Parathyroid adenoma (tissue), 2 donors: ENCODE results near the gene LSM14A.

ENCODE experiments used
- H2AFZ ChIP-seq: fragments of 300-600 bp; sonication (generic); one replicate; pipeline ENCODE4 v1.7.0; 2017; ENCODE audit warnings: antibody characterized with exemption, mild to moderate bottlenecking
- H3K27ac ChIP-seq: fragments of 300-600 bp; sonication (generic); one replicate; pipeline ENCODE4 v1.7.0; 2017
- H3K27me3 ChIP-seq: fragments of 300-600 bp; sonication (generic); one replicate; pipeline ENCODE4 v1.7.0; 2017; ENCODE audit warnings: low read length; ENCODE audit not compliant: control insufficient read depth, insufficient read depth
- H3K36me3 ChIP-seq: fragments of 300-600 bp; sonication (generic); one replicate; pipeline ENCODE4 v1.7.0; 2017; ENCODE audit warnings: low read length; ENCODE audit not compliant: control insufficient read depth, insufficient read depth
- H3K4me1 ChIP-seq: fragments of 300-600 bp; sonication (generic); one replicate; pipeline ENCODE4 v1.7.0; 2017; ENCODE audit warnings: control low read depth
- H3K4me2 ChIP-seq: fragments of 300-600 bp; sonication (generic); one replicate; pipeline ENCODE4 v1.7.0; 2017; ENCODE audit warnings: low read length
- H3K4me3 ChIP-seq: fragments of 300-600 bp; sonication (generic); one replicate; pipeline ENCODE4 v1.7.0; 2017; ENCODE audit warnings: low read depth, low read length
- H3K79me2 ChIP-seq: fragments of 300-600 bp; sonication (generic); one replicate; pipeline ENCODE4 v1.7.0; 2017; ENCODE audit warnings: control low read depth
- H3K9ac ChIP-seq: fragments of 300-600 bp; sonication (generic); one replicate; pipeline ENCODE4 v1.7.0; 2017; ENCODE audit warnings: mild to moderate bottlenecking
- H3K9me3 ChIP-seq: fragments of 300-600 bp; sonication (generic); one replicate; pipeline ENCODE4 v1.7.0; 2017; ENCODE audit warnings: low read length; ENCODE audit not compliant: control insufficient read depth
- TF ChIP-seq, protein P1 (sequence below): fragments of 300-600 bp; sonication (generic); IDR thresholded peaks from one replicate; pipeline ENCODE4 v1.7.0; 2017; ENCODE audit warnings: antibody characterized with exemption, mild to moderate bottlenecking
- donor health status: primary hyperparathyroidism.

LSM14A gene

DNA sequence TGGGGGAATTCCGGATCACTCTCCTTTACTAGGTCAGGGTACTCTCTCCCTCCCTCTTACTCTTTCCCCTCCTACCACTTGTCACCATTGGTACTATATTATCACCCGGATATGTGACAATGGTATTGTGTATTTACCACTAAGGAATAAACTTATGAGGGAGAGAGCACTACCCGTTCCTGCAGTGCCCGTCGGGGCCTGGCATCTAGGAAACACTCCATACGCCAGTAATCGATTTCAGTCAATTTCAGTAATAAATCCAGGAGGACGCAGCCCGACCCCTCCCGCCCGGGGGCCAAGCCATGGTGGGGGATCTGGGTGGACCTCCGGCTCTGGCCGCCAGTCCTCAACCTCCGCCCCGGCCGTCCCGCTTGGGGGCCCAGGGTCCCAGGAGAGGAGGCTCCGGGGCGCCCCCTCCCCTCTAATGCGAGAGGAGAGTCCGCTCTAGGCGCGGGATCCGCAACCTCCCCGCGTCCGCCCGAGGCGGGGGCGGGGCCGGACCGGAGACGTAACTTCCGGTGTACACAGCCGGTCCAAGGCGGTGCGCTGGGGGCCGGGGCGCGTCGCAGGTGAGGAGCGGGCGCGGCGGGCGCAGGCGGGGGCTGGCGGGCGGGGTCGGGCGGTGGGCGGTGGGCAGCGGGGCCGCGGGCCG lies 81.9 kb downstream of the LSM14A start, which contains the start of gene GARRE1:
TSS of gene GARRE1 (plus strand) at position 509 of the 652 bp plus-strand sequence. CDS start 45,920 bp downstream, outside the sequence.
- Histone ChIP-seq H3K36me3 (no peaks in the 10 kb centered on the region), H3K27ac (peak within 1 kb of the TSS; percentile 88), H3K4me2 (peak within 1 kb of the TSS; percentile 100), H3K9ac (peak within 1 kb of the TSS; percentile 95), H2AFZ (peak within 1 kb of the TSS; percentile 96), H3K4me1 (peaks cover 4% of the 10 kb centered on the region), H3K9me3 (no peaks in the 10 kb centered on the region), H3K79me2 (peaks cover 20% of the 10 kb centered on the region), H3K4me3 (peak within 1 kb of the TSS; percentile 96), H3K27me3 (no peaks in the 10 kb centered on the region)
- TF ChIP-seq, protein P1, sequence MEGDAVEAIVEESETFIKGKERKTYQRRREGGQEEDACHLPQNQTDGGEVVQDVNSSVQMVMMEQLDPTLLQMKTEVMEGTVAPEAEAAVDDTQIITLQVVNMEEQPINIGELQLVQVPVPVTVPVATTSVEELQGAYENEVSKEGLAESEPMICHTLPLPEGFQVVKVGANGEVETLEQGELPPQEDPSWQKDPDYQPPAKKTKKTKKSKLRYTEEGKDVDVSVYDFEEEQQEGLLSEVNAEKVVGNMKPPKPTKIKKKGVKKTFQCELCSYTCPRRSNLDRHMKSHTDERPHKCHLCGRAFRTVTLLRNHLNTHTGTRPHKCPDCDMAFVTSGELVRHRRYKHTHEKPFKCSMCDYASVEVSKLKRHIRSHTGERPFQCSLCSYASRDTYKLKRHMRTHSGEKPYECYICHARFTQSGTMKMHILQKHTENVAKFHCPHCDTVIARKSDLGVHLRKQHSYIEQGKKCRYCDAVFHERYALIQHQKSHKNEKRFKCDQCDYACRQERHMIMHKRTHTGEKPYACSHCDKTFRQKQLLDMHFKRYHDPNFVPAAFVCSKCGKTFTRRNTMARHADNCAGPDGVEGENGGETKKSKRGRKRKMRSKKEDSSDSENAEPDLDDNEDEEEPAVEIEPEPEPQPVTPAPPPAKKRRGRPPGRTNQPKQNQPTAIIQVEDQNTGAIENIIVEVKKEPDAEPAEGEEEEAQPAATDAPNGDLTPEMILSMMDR = no peak

DNA sequence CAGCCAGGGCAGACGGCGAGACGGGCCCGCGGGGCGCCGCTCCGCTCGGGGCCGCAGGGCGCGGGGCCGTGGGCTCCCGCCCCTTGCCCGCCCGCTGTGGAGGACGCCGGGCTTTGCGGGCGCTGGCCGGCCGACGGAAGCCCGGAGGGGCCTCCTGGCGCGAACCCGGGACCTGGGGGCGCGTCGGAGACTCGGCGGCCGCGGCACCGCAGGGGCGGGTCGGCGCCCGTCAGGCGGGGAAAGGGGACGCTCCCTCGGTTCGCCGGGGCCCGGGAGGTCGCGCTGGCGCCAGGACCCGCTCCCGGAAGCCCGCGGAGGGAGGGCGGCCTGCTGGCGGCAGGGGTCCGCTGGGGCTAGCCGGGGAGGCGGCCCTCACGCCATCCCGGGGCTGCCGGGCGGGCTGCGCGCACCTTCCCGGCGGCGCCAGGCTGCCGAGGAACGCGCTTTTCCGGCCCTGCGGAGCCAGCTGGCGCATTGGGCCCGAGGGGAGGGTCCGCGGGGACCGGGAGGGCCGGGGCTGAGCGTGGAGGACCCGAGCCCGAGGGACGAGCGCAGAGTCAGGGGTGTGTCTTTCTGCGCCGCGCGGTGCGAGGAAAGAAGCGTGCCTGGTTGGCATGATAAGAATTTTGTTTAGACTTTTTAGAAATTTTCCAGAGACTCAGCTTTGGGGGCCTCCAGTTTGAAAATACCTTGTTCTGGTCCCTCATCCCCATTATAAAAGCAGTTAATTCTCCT lies 82.6 kb downstream of the LSM14A start:
- TF ChIP-seq, protein P1 = no peak

DNA sequence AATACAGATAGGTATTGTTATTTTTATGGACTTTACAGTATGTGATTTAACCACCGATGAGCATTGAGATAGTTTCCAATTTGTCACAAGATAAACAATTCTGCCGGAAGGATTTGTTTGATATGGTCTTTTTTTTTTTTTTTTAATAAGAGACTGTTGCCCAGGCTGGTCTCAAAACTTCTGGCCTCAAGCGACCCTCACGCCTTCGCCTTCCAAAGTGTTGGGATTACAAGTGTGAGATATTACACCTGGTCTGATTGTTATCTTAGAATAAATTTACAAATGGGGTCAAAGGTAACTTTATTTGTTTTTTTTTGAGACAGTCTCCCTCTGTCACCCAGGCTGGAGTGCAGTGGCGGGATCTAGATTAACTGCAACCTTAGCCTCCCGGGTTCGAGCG lies 83.2 kb downstream of the LSM14A start:
- Histone ChIP-seq H2AFZ (peak overlapping the region; percentile 86), H3K4me1 (peaks cover 4% of the 10 kb centered on the region), H3K79me2 (peaks cover 31% of the 10 kb centered on the region), H3K9me3 (no peaks in the 10 kb centered on the region), H3K36me3 (no peaks in the 10 kb centered on the region), H3K9ac (no peak overlapping the region), H3K27me3 (no peaks in the 10 kb centered on the region), H3K4me3 (peak overlapping the region; percentile 72), H3K27ac (peak overlapping the region; percentile 88), H3K4me2 (peak overlapping the region; percentile 85)
- TF ChIP-seq, protein P1 = no peak

More for the DNA sequence above, 82.6 kb downstream of the LSM14A start:
- Histone ChIP-seq H3K27ac (peak overlapping the region; percentile 88), H3K27me3 (no peaks in the 10 kb centered on the region), H3K4me3 (peak overlapping the region; percentile 72), H3K4me1 (peaks cover 4% of the 10 kb centered on the region), H3K79me2 (peaks cover 27% of the 10 kb centered on the region), H3K4me2 (peak overlapping the region; percentile 85), H3K36me3 (no peaks in the 10 kb centered on the region), H2AFZ (peak overlapping the region; percentile 86), H3K9ac (peak overlapping the region; percentile 95), H3K9me3 (no peaks in the 10 kb centered on the region)

DNA sequence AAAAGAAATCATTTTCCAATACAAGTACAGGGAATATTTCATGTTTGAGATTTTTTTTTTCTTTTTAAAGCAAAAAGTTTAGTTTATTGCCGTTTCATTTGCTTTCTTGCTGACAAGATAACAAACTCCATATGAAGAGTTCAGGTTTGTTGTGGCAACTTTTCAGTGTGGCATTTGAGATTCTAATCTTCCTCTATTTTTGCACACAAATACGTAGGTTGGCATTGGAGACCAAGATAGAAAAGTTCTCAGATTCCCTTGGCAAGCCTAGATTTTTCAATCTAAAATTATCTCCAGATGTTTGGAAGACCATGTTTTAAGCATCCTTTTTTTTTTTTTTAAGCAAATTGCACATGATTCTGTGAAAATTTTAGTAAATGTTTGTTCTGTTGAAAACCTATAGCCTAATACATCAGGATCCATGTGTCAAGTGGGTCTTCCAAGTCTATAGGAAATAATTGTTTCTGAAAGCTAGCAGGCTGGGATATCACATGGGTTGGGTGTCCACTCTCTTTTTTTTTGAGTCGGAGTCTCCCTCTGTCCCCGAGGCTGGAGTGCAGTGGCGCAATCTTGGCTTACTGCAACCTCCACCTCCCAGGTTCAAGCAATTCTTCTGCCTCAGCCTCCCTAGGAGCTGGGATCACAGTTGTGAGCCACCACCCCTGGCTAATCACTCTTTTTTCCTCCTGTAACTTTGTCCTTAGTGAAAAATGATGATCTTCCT lies 84.7 kb downstream of the LSM14A start:
- H3K4me1 ChIP-seq = peaks cover 9% of the 10 kb centered on the region
- H3K27ac ChIP-seq = peak overlapping the region; percentile 88
- TF ChIP-seq, protein P1 = no peak

More for the DNA sequence above, 84.7 kb downstream of the LSM14A start:
- Histone ChIP-seq H2AFZ (no peak overlapping the region), H3K27me3 (no peaks in the 10 kb centered on the region), H3K9me3 (no peaks in the 10 kb centered on the region), H3K4me2 (peak overlapping the region; percentile 85), H3K4me3 (peak overlapping the region; percentile 72), H3K36me3 (no peaks in the 10 kb centered on the region), H3K79me2 (peaks cover 45% of the 10 kb centered on the region), H3K9ac (no peak overlapping the region)
